GM08714 (cell line): Measurements from ENCODE around the gene DCUN1D4.

ENCODE experiments used
- H3K4me3 ChIP-seq: fragments of 200-500 bp; sonication (Bioruptor generic); 2 replicates; pipeline ENCODE4 v1.5.1; 2014; ENCODE audit warnings: mild to moderate bottlenecking, low read length, inconsistent platforms
- ZNF274 ChIP-seq: IDR thresholded peaks from 2 replicates; pipeline ENCODE4 v1.6.1; 2012; ENCODE audit warnings: mild to moderate bottlenecking, low read depth, low read length

DCUN1D4 gene

GRCh38 chr4:51943221-51943620 is 100.3 kb downstream of the DCUN1D4 start:
- no peak overlapping the region for H3K4me3 ChIP-seq
- no peak for TF ChIP-seq ZNF274

GRCh38 chr4:51958199-51958968 is 115.4 kb downstream of the DCUN1D4 start:
- no peak overlapping the region for H3K4me3 ChIP-seq

GRCh38 chr4:51960486-51960885 is 117.5 kb downstream of the DCUN1D4 start:
- H3K4me3 ChIP-seq = no peak overlapping the region
- TF ChIP-seq ZNF274 = no peak

More at GRCh38 chr4:51958199-51958968, 115.4 kb downstream of the DCUN1D4 start:
- TF ChIP-seq ZNF274 = no peak

GRCh38 chr4:51963841-51964517 is 121.0 kb downstream of the DCUN1D4 start:
- TF ChIP-seq ZNF274 = no peak
- H3K4me3 ChIP-seq = no peak overlapping the region

- no peak overlapping the region for H3K4me3 ChIP-seq
- no peak for TF ChIP-seq ZNF274
These were observed 122.9 kb downstream of the DCUN1D4 start for GRCh38 chr4:51965862-51966261.
